H1 (cell line): Measurements from ENCODE around the gene PTPRT. TPM values are rescaled to one million over a fixed set of nuclear protein-coding genes. Genes with fewer than 3 reads are reported as not detected.

Source experiments
- CTCF ChIA-PET: fragments of 300-600 bp; sonication (Branson Sonifier 250); formaldehyde crosslinking; loops from one replicate; lab custom pipeline; 2021; ENCODE audit not compliant: partially characterized antibody; lab: Charles Lee
- POLR2A ChIA-PET: fragments of 300-600 bp; sonication (Branson Sonifier 250); formaldehyde crosslinking; loops from one replicate; lab custom pipeline; 2021; ENCODE audit warnings: inconsistent platforms; ENCODE audit not compliant: partially characterized antibody; lab: Charles Lee
- DNase-seq, 2 experiments: peaks; one replicate each; pipeline versions ENCODE4 v3.0.0 to v3.0.0-alpha.2; 2010 to 2022; ENCODE audit warnings: low spot score in 2 of 2, low read depth in 1 of 2, mixed read lengths in 1 of 2
- FAIRE-seq: peaks from 2 replicates; lab custom pipeline; 2011; peaks lifted over from hg19 to GRCh38; lab: Jason Lieb, UNC
- H2AFZ ChIP-seq: 2 replicates; pipeline ENCODE4 v1.8.1; 2012; ENCODE audit warnings: low read length, inconsistent platforms
- H2AK5ac ChIP-seq: 2 replicates; pipeline ENCODE4 v1.6.1; 2013; ENCODE audit warnings: low read depth, low read length
- H2BK120ac ChIP-seq: replicated peaks from 2 replicates; pipeline ENCODE3; 2013; ENCODE audit warnings: low read depth, low read length, inconsistent platforms
- H2BK12ac ChIP-seq: 2 replicates; pipeline ENCODE4 v1.6.1; 2013; ENCODE audit warnings: low read depth, low read length
- H2BK15ac ChIP-seq: 2 replicates; pipeline ENCODE4 v1.6.1; 2013; ENCODE audit warnings: low read length
- H2BK20ac ChIP-seq: 2 replicates; pipeline ENCODE4 v1.6.1; 2013; ENCODE audit warnings: low read length
- H2BK5ac ChIP-seq: 2 replicates; pipeline ENCODE4 v1.6.1; 2013; ENCODE audit warnings: low read depth, low read length
- H3K14ac ChIP-seq: 2 replicates; pipeline ENCODE4 v1.6.1; 2013; ENCODE audit warnings: inconsistent platforms; ENCODE audit not compliant: insufficient read length
- H3K18ac ChIP-seq: 2 replicates; pipeline ENCODE4 v1.6.1; 2013; ENCODE audit warnings: low read length; ENCODE audit errors: extremely low read depth
- H3K23ac ChIP-seq: 2 replicates; pipeline ENCODE4 v1.6.1; 2013; ENCODE audit warnings: inconsistent platforms; ENCODE audit not compliant: insufficient read length
- H3K23me2 ChIP-seq: 2 replicates; pipeline ENCODE4 v1.6.1; 2013; ENCODE audit warnings: low read depth, low read length
- H3K27ac ChIP-seq: 2 replicates; pipeline ENCODE4 v1.6.1; 2011; ENCODE audit warnings: low read depth, low read length, inconsistent platforms
- H3K27me3 ChIP-seq, 4 experiments: replicated peaks in 1 of 4; 1 replicate in 1 of 4; 2 replicates in 3 of 4; pipeline versions ENCODE4 v1.6.1 to v1.8.1; 2011 to 2013; ENCODE audit warnings: low read length in 3 of 4, mild to moderate bottlenecking in 3 of 4, inconsistent platforms in 2 of 4, mixed read lengths in 2 of 4, moderate library complexity in 1 of 4; ENCODE audit not compliant: control insufficient read depth in 3 of 4, insufficient read depth in 3 of 4; ENCODE audit errors: extremely low read depth in 1 of 4
- H3K36me3 ChIP-seq, 4 experiments: 2 replicates each; pipeline versions ENCODE4 v1.6.1 to v1.8.1; 2011 to 2013; ENCODE audit warnings: mild to moderate bottlenecking in 4 of 4, low read length in 3 of 4, moderate library complexity in 2 of 4, control low read depth in 1 of 4, inconsistent platforms in 1 of 4; ENCODE audit not compliant: insufficient read depth in 4 of 4, control insufficient read depth in 2 of 4
- H3K4ac ChIP-seq: replicated peaks from 2 replicates; pipeline ENCODE3; 2013; ENCODE audit warnings: low read length, low read depth, mixed read lengths, inconsistent platforms; ENCODE audit not compliant: insufficient read length
- H3K4me1 ChIP-seq, 4 experiments: replicated peaks in 1 of 4; 1 replicate in 1 of 4; 2 replicates in 3 of 4; pipeline versions ENCODE4 v1.6.1 to v1.8.1; 2011 to 2013; ENCODE audit warnings: low read length in 3 of 4, inconsistent platforms in 2 of 4, mixed read lengths in 1 of 4; ENCODE audit not compliant: insufficient read depth in 4 of 4, control insufficient read depth in 3 of 4
- H3K4me2 ChIP-seq, 2 experiments: 2 replicates each; pipeline versions ENCODE4 v1.6.1 to v1.8.1; 2011 to 2013; ENCODE audit warnings: low read depth in 2 of 2, low read length in 2 of 2, control low read depth in 1 of 2, inconsistent platforms in 1 of 2, mild to moderate bottlenecking in 1 of 2; ENCODE audit not compliant: insufficient read depth in 1 of 2
- H3K4me3 ChIP-seq, 4 experiments: fragments of 200-600, 300-600 bp in 1 of 4; sonication (generic), shearing (Covaris generic), sonication (Bioruptor Twin) in 1 of 4; 2 replicates each; pipeline versions ENCODE4 v1.5.1 to v1.8.1; 2011 to 2016; ENCODE audit warnings: low read length in 4 of 4, low read depth in 3 of 4, control low read depth in 2 of 4, inconsistent platforms in 2 of 4, mild to moderate bottlenecking in 2 of 4, mixed read lengths in 1 of 4, moderate library complexity in 1 of 4; ENCODE audit not compliant: insufficient read depth in 2 of 4; ENCODE audit errors: extremely low read depth in 1 of 4
- H3K56ac ChIP-seq: replicated peaks from 2 replicates; pipeline ENCODE3; 2013; ENCODE audit warnings: low read depth, mild to moderate bottlenecking, mixed read lengths, low read length, inconsistent platforms; ENCODE audit not compliant: insufficient read length
- H3K79me1 ChIP-seq: 2 replicates; pipeline ENCODE4 v1.6.1; 2013; ENCODE audit warnings: low read depth, low read length, control low read depth
- H3K79me2 ChIP-seq, 2 experiments: 2 replicates each; pipeline versions ENCODE4 v1.6.1 to v1.8.1; 2012 to 2013; ENCODE audit warnings: low read length in 2 of 2, mild to moderate bottlenecking in 2 of 2, inconsistent platforms in 1 of 2; ENCODE audit not compliant: insufficient read depth in 2 of 2, control insufficient read depth in 1 of 2
- H3K9ac ChIP-seq, 4 experiments: replicated peaks in 1 of 4; 1 replicate in 1 of 4; 2 replicates in 3 of 4; pipeline versions ENCODE4 v1.6.1 to v1.8.1; 2011 to 2013; ENCODE audit warnings: low read depth in 3 of 4, low read length in 3 of 4, control low read depth in 2 of 4, mild to moderate bottlenecking in 2 of 4, moderate library complexity in 2 of 4, inconsistent platforms in 1 of 4; ENCODE audit errors: extremely low read depth in 1 of 4
- H3K9me3 ChIP-seq, 2 experiments: 2 replicates each; pipeline versions ENCODE4 v1.6.1 to v1.8.1; 2012 to 2013; ENCODE audit warnings: mild to moderate bottlenecking in 2 of 2, moderate library complexity in 2 of 2, control low read depth in 1 of 2, inconsistent platforms in 1 of 2, low read depth in 1 of 2, low read length in 1 of 2, mixed read lengths in 1 of 2; ENCODE audit not compliant: insufficient read depth in 2 of 2
- H4K20me1 ChIP-seq, 2 experiments: replicated peaks in 1 of 2; 2 replicates each; pipeline versions ENCODE3 to v1.8.1; 2011 to 2013; ENCODE audit warnings: inconsistent platforms in 2 of 2, low read length in 2 of 2, mild to moderate bottlenecking in 1 of 2; ENCODE audit not compliant: insufficient read depth in 2 of 2, control insufficient read depth in 1 of 2
- H4K5ac ChIP-seq: 2 replicates; pipeline ENCODE4 v1.6.1; 2013; ENCODE audit warnings: low read length, low read depth, mixed read lengths, inconsistent platforms; ENCODE audit not compliant: insufficient read length
- H4K8ac ChIP-seq: 2 replicates; pipeline ENCODE4 v1.8.0; 2013; ENCODE audit warnings: mild to moderate bottlenecking, moderate library complexity, low read length, inconsistent platforms; ENCODE audit not compliant: insufficient read depth; ENCODE audit errors: extremely low read depth
- H4K91ac ChIP-seq: replicated peaks from 2 replicates; pipeline ENCODE3; 2013; ENCODE audit warnings: low read length, mixed read lengths, inconsistent platforms; ENCODE audit not compliant: insufficient read length
- BACH1 ChIP-seq: IDR thresholded peaks from 2 replicates; pipeline ENCODE4 v1.6.1; 2012; ENCODE audit warnings: low read length, improper control_type of control experiment
- HDAC2 ChIP-seq, 2 experiments: fragments of 300-600 bp in 1 of 2; sonication (generic) in 1 of 2; IDR thresholded peaks; 2 replicates each; pipeline ENCODE4 v1.6.1; 2011 to 2012; ENCODE audit warnings: low read depth in 2 of 2, low read length in 2 of 2, mild to moderate bottlenecking in 2 of 2, moderate library complexity in 2 of 2, borderline replicate concordance in 1 of 2, inconsistent platforms in 1 of 2
- JUN ChIP-seq: IDR thresholded peaks from 2 replicates; pipeline ENCODE4 v1.6.1; 2011; ENCODE audit warnings: low read depth, mild to moderate bottlenecking, improper control_type of control experiment, low read length
- POLR2A ChIP-seq, 2 experiments: IDR thresholded peaks; 1 replicate in 1 of 2; 2 replicates in 1 of 2; pipeline ENCODE4 v1.6.1; 2011; ENCODE audit warnings: low read depth in 2 of 2, low read length in 2 of 2, mild to moderate bottlenecking in 2 of 2; ENCODE audit errors: control extremely low read depth in 1 of 2
- SP1 ChIP-seq: IDR thresholded peaks from 2 replicates; pipeline ENCODE4 v1.6.1; 2011; ENCODE audit warnings: low read depth, low read length
- WGBS, 2 experiments: shearing (Covaris generic) in 1 of 2; methylation state at CpG; one replicate each; pipeline versions ENCODE4 v1.1.6 to v1.1.7; 2013 to 2015; ENCODE audit warnings: low lambda C conversion rate in 2 of 2, mixed read lengths in 2 of 2, inconsistent platforms in 1 of 2, low coverage in 1 of 2, missing lambda C conversion rate in 1 of 2; ENCODE audit not compliant: insufficient replicate concordance in 2 of 2, insufficient coverage in 1 of 2, insufficient read length in 1 of 2; ENCODE audit errors: extremely low coverage in 1 of 2, missing lambda C conversion rate in 1 of 2; 5-methylcytosine and 5-hydroxymethylcytosine counted together
- polyA plus RNA-seq, 7 experiments: library from polyadenylated mRNA; depleted of rRNA in 3 of 7; stranded (reverse) in 5 of 7; unstranded in 2 of 7; fragments of >200 nt in 5 of 7; fragments of 200-250 nt in 2 of 7; gene quantifications; 1 replicate in 5 of 7; 2 replicates in 1 of 7; 4 replicates in 1 of 7; pipeline versions ENCODE4 v1.2.1 to v1.2.3, GENCODE V29; 2011 to 2013; ENCODE audit warnings: missing spikeins in 2 of 7, mixed read lengths in 2 of 7
- total RNA-seq: library from RNA; stranded (reverse); fragmentation: NEBNext Ultra II Directional; extraction: Animal tissue kit (Norgen Biotek cat#: 25700); gene quantifications from 2 replicates; pipeline ENCODE4 v1.2.1, GENCODE V29; 2021
- TF ChIP-seq, protein P1 (sequence below): IDR thresholded peaks from 2 replicates; pipeline ENCODE4 v1.6.1; 2012; ENCODE audit warnings: low read length, inconsistent platforms
- TF ChIP-seq, protein P2 (sequence below), 3 experiments: IDR thresholded peaks; 1 replicate in 2 of 3; 2 replicates in 1 of 3; pipeline versions ENCODE4 v1.5.1 to v1.6.1; 2011; ENCODE audit warnings: low read length in 3 of 3, mild to moderate bottlenecking in 3 of 3, inconsistent platforms in 2 of 3, low read depth in 1 of 3, moderate library complexity in 1 of 3; ENCODE audit not compliant: insufficient read depth in 1 of 3; ENCODE audit errors: control extremely low read depth in 1 of 3

The PTPRT gene
- total and polyA plus RNA-seq, 2 of the 8 experiments (the other 6 are each of a cell fraction or from before 2014, with no cell fraction given): 0.33 to 1.8 TPM

DNA sequence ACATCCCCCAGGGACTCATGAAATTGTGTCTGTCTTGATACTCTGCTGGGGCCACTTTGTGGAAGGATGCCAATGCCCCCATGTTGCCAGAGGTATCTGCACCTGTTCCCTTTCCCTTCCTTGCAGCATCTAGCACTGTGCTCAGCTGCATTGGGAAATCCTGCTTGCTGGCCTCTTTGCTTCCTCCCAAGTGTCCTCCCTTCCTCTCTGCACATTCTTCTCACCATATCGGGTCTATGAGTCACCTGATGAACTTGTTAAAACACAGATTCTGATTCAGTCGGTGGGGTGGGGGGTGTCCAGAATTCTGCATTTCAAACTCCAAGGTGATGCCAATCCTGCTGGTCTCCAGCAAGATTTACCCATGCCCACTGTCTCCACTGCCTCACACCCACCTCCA lies 467.8 kb downstream of the PTPRT start:
- no peak overlapping the region for H3K4me2 ChIP-seq
- no peaks in the 10 kb centered on the region for H3K36me3 ChIP-seq
- H4K20me1 ChIP-seq: no peaks in the 10 kb centered on the region
- no peak overlapping the region for H3K4ac ChIP-seq
- FAIRE-seq: no peak
- ChIA-PET POLR2A (no interaction called here), CTCF (no interaction called here)
- no peaks in the 10 kb centered on the region for H3K79me1 ChIP-seq
- H3K27ac ChIP-seq: no peak overlapping the region
- H4K5ac ChIP-seq: no peak overlapping the region
- H4K91ac ChIP-seq: no peak overlapping the region
- WGBS, 2 experiments: 93% methylated on average over 2 of the region's 2 CpGs; no CpG with 5 or more reads in 1 of the 2 experiments
- H2AFZ ChIP-seq: no peak overlapping the region
- no peak overlapping the region for H2BK5ac ChIP-seq
- no peaks in the 10 kb centered on the region for H3K23me2 ChIP-seq
- H4K8ac ChIP-seq: no peak overlapping the region
- no peak overlapping the region for H3K4me3 ChIP-seq
- H3K9ac ChIP-seq: no peak overlapping the region
- no peak overlapping the region for H3K23ac ChIP-seq
- no peak overlapping the region for H2BK12ac ChIP-seq
- no peak for DNase-seq
- H3K14ac ChIP-seq: no peak overlapping the region
- H2AK5ac ChIP-seq: no peak overlapping the region
- no peaks in the 10 kb centered on the region for H3K27me3 ChIP-seq
- no peak overlapping the region for H2BK120ac ChIP-seq
- no peaks in the 10 kb centered on the region for H3K9me3 ChIP-seq
- H3K56ac ChIP-seq: no peak overlapping the region
- H3K18ac ChIP-seq: no peak overlapping the region
- peaks cover 0 to 3% (median 0%) of the 10 kb centered on the region in 4 experiments; a peak in 1 of 7 replicates for H3K4me1 ChIP-seq
- H3K79me2 ChIP-seq: no peaks in the 10 kb centered on the region; a peak in 1 of 4 replicates
- no peak overlapping the region for H2BK15ac ChIP-seq
- no peak overlapping the region for H2BK20ac ChIP-seq
- TF ChIP-seq, protein P1, sequence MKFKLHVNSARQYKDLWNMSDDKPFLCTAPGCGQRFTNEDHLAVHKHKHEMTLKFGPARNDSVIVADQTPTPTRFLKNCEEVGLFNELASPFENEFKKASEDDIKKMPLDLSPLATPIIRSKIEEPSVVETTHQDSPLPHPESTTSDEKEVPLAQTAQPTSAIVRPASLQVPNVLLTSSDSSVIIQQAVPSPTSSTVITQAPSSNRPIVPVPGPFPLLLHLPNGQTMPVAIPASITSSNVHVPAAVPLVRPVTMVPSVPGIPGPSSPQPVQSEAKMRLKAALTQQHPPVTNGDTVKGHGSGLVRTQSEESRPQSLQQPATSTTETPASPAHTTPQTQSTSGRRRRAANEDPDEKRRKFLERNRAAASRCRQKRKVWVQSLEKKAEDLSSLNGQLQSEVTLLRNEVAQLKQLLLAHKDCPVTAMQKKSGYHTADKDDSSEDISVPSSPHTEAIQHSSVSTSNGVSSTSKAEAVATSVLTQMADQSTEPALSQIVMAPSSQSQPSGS: no peak
- TF ChIP-seq, protein P2, sequence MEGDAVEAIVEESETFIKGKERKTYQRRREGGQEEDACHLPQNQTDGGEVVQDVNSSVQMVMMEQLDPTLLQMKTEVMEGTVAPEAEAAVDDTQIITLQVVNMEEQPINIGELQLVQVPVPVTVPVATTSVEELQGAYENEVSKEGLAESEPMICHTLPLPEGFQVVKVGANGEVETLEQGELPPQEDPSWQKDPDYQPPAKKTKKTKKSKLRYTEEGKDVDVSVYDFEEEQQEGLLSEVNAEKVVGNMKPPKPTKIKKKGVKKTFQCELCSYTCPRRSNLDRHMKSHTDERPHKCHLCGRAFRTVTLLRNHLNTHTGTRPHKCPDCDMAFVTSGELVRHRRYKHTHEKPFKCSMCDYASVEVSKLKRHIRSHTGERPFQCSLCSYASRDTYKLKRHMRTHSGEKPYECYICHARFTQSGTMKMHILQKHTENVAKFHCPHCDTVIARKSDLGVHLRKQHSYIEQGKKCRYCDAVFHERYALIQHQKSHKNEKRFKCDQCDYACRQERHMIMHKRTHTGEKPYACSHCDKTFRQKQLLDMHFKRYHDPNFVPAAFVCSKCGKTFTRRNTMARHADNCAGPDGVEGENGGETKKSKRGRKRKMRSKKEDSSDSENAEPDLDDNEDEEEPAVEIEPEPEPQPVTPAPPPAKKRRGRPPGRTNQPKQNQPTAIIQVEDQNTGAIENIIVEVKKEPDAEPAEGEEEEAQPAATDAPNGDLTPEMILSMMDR (IDR thresholded peaks at IDR 0.05; ENCODE audit: control extremely low read depth in 1 of 3, insufficient read depth in 1 of 3, low read depth in 1 of 3, low read length in 3 of 3): no peak
- TF ChIP-seq SP1 (no peak), POLR2A (IDR thresholded peaks at IDR 0.05; ENCODE audit: control extremely low read depth in 1 of 2, low read depth in 2 of 2, low read length in 2 of 2) (no peak), JUN (no peak), HDAC2 (IDR thresholded peaks at IDR 0.05; ENCODE audit: borderline replicate concordance in 1 of 2, low read depth in 2 of 2, low read length in 2 of 2) (no peak), BACH1 (no peak)
